A549 (cell line): Measurements from ENCODE around the gene DUSP7. TPM values are rescaled to one million over a fixed set of nuclear protein-coding genes. Genes with fewer than 3 reads are reported as not detected.

Experiments
- ATAC-seq, 2 experiments: fragments of 200-7000 bp in 1 of 2; fragments of >200 bp in 1 of 2; cut with Nextera tagmentation in 1 of 2; cut with Tn5 transposase in 1 of 2; 3 replicates each; pipeline versions ENCODE4 v1.8.0 to v1.9.1; 2018 to 2020; ENCODE audit warnings: mild to moderate bottlenecking in 1 of 2, moderate library complexity in 1 of 2
- CTCF ChIA-PET: fragments of 300-600 bp; sonication (Branson Sonifier 250); formaldehyde crosslinking; extraction: SDS; loops from one replicate; lab custom pipeline; 2021; ENCODE audit warnings: antibody characterized with exemption, inconsistent platforms; lab: Yijun Ruan, JAX
- POLR2A ChIA-PET: fragments of 350-600 bp; formaldehyde crosslinking; extraction: SDS; loops from one replicate; lab custom pipeline; 2021; ENCODE audit warnings: antibody characterized with exemption, inconsistent platforms; lab: Yijun Ruan, JAX
- DNase-seq, 2 experiments: peaks; one replicate each; pipeline versions ENCODE4 v3.0.0 to v3.0.0-alpha.2; 2011 to 2016; ENCODE audit warnings: low read depth in 1 of 2, low spot score in 1 of 2
- FAIRE-seq: peaks from 2 replicates; lab custom pipeline; 2011; peaks lifted over from hg19 to GRCh38; lab: Jason Lieb, UNC
- H3K27ac ChIP-seq, 2 experiments: fragments of >200 bp; sonication (Bioruptor Twin); formaldehyde crosslinking; 3 replicates each; pipeline ENCODE4 v1.5.1; 2016 to 2017
- H3K4me1 ChIP-seq: fragments of >200 bp; sonication (Bioruptor Twin); formaldehyde crosslinking; 3 replicates; pipeline ENCODE4 v1.6.1; 2016
- H3K4me2 ChIP-seq: fragments of >200 bp; sonication (Bioruptor Twin); formaldehyde crosslinking; 3 replicates; pipeline ENCODE4 v1.6.1; 2016
- H3K4me3 ChIP-seq: fragments of >200 bp; sonication (Bioruptor Twin); formaldehyde crosslinking; 3 replicates; pipeline ENCODE4 v1.5.1; 2016
- H3K9me3 ChIP-seq: fragments of >200 bp; sonication (Bioruptor Twin); formaldehyde crosslinking; 3 replicates; pipeline ENCODE4 v1.6.1; 2016
- ATOH8 ChIP-seq: fragments of 250-450 bp; sonication (Bioruptor Pico); IDR thresholded peaks from 2 replicates; pipeline ENCODE4 v1.5.0; 2020; ENCODE audit warnings: low read depth, mild to moderate bottlenecking, moderate library complexity
- BCL3 ChIP-seq: fragments of >200 bp; sonication (Bioruptor Twin); formaldehyde crosslinking; IDR thresholded peaks from 3 replicates; pipeline ENCODE4 v1.6.1; 2016
- BHLHE40 ChIP-seq: IDR thresholded peaks from 2 replicates; pipeline ENCODE4 v1.6.1; 2012; ENCODE audit warnings: low read depth, low read length, inconsistent platforms
- CBX2 ChIP-seq: fragments of 200-600 bp; sonication (generic); IDR thresholded peaks from 2 replicates; pipeline ENCODE4 v1.6.1; 2016; ENCODE audit warnings: low read depth, mild to moderate bottlenecking, borderline replicate concordance
- CBX8 ChIP-seq: fragments of 200-600 bp; sonication (generic); IDR thresholded peaks from 2 replicates; pipeline ENCODE4 v1.6.1; 2016
- CEBPB ChIP-seq, 2 experiments: fragments of >200 bp in 1 of 2; sonication (Bioruptor Twin) in 1 of 2; formaldehyde crosslinking in 1 of 2; IDR thresholded peaks; 2 replicates each; pipeline ENCODE4 v1.6.1; 2012 to 2016
- CHD2 ChIP-seq: fragments of 150-350 bp; IDR thresholded peaks from 2 replicates; pipeline ENCODE4 v1.6.1; 2014; ENCODE audit warnings: low read length; ENCODE audit not compliant: partially characterized antibody
- EHF ChIP-seq: fragments of 250-450 bp; sonication (Bioruptor Pico); IDR thresholded peaks from 2 replicates; pipeline ENCODE4 v1.5.0; 2020; ENCODE audit warnings: mild to moderate bottlenecking
- EHMT2 ChIP-seq: fragments of 200-600 bp; sonication (generic); IDR thresholded peaks from 2 replicates; pipeline ENCODE4 v1.6.1; 2016; ENCODE audit warnings: antibody characterized with exemption, low read depth, mild to moderate bottlenecking, moderate library complexity
- ELK1 ChIP-seq: fragments of 150-350 bp; IDR thresholded peaks from 2 replicates; pipeline ENCODE4 v1.6.1; 2014; ENCODE audit warnings: low read depth, mild to moderate bottlenecking, low read length
- EP300 ChIP-seq, 2 experiments: fragments of >200 bp; sonication (Bioruptor Twin); formaldehyde crosslinking; IDR thresholded peaks; 2 replicates in 1 of 2; 3 replicates in 1 of 2; pipeline ENCODE4 v1.6.1; 2016 to 2017
- FOSB ChIP-seq: fragments of 250-450 bp; sonication (Bioruptor Pico); IDR thresholded peaks from 2 replicates; pipeline ENCODE4 v1.5.0; 2020; ENCODE audit warnings: mild to moderate bottlenecking, moderate library complexity
- FOXS1 ChIP-seq: fragments of 250-450 bp; sonication (Bioruptor Pico); IDR thresholded peaks from 2 replicates; pipeline ENCODE4 v1.5.0; 2020; ENCODE audit warnings: mild to moderate bottlenecking, moderate library complexity
- GATA3 ChIP-seq: IDR thresholded peaks from 2 replicates; pipeline ENCODE4 v1.6.1; 2012; ENCODE audit warnings: borderline replicate concordance
- HEYL ChIP-seq: fragments of 250-450 bp; sonication (Bioruptor Pico); IDR thresholded peaks from 2 replicates; pipeline ENCODE4 v1.8.0; 2021; ENCODE audit warnings: mild to moderate bottlenecking, moderate library complexity
- JUN ChIP-seq, 2 experiments: fragments of >200 bp; sonication (Bioruptor Twin); formaldehyde crosslinking; IDR thresholded peaks; 2 replicates in 1 of 2; 3 replicates in 1 of 2; pipeline ENCODE4 v1.6.1; 2016 to 2017
- JUNB ChIP-seq: fragments of >200 bp; sonication (Bioruptor Twin); formaldehyde crosslinking; IDR thresholded peaks from 2 replicates; pipeline ENCODE4 v1.6.1; 2016
- MAFK ChIP-seq: fragments of 450-650 bp; IDR thresholded peaks from 2 replicates; pipeline ENCODE4 v1.6.1; 2014; ENCODE audit not compliant: partially characterized antibody
- MAZ ChIP-seq: fragments of 150-350 bp; IDR thresholded peaks from 2 replicates; pipeline ENCODE4 v1.6.1; 2014; ENCODE audit warnings: antibody characterized with exemption, low read depth, low read length, borderline replicate concordance
- NR3C1 ChIP-seq: fragments of >200 bp; sonication (Bioruptor Twin); formaldehyde crosslinking; IDR thresholded peaks from 3 replicates; pipeline ENCODE4 v1.6.1; 2017
- POLR2AphosphoS2 ChIP-seq: conservative IDR thresholded peaks from 2 replicates; pipeline ENCODE4 v1.6.1; 2012; ENCODE audit warnings: low read length, improper control_type of control experiment, inconsistent platforms
- RAD21 ChIP-seq, 2 experiments: fragments of >200 bp in 1 of 2; sonication (Bioruptor Twin) in 1 of 2; formaldehyde crosslinking in 1 of 2; IDR thresholded peaks in 1 of 2; conservative IDR thresholded peaks in 1 of 2; 2 replicates in 1 of 2; 3 replicates in 1 of 2; pipeline ENCODE4 v1.6.1; 2012 to 2018; ENCODE audit warnings: inconsistent platforms in 1 of 2
- RCOR1 ChIP-seq: fragments of 150-350 bp; IDR thresholded peaks from 2 replicates; pipeline ENCODE4 v1.6.1; 2014; ENCODE audit warnings: antibody characterized with exemption, low read length, low read depth
- RNF2 ChIP-seq: fragments of 200-600 bp; sonication (generic); IDR thresholded peaks from 2 replicates; pipeline ENCODE4 v1.6.1; 2016; ENCODE audit warnings: low read depth, mild to moderate bottlenecking, antibody characterized with exemption, moderate library complexity, borderline replicate concordance
- SMC3 ChIP-seq: fragments of >200 bp; sonication (Bioruptor Twin); formaldehyde crosslinking; IDR thresholded peaks from 3 replicates; pipeline ENCODE4 v1.6.1; 2018; ENCODE audit warnings: inconsistent platforms
- ZFP36 ChIP-seq: fragments of 450-650 bp; IDR thresholded peaks from 2 replicates; pipeline ENCODE4 v1.6.1; 2014; ENCODE audit warnings: borderline replicate concordance; ENCODE audit not compliant: partially characterized antibody
- ZSCAN20 ChIP-seq: fragments of 250-450 bp; sonication (Bioruptor Pico); IDR thresholded peaks from 2 replicates; pipeline ENCODE4 v1.8.0; 2022; ENCODE audit warnings: mild to moderate bottlenecking, moderate library complexity
- WGBS: methylation state at CpG from one replicate; pipeline ENCODE4 v1.1.6; 2017; ENCODE audit errors: missing lambda C conversion rate; 5-methylcytosine and 5-hydroxymethylcytosine counted together
- polyA plus RNA-seq, 4 experiments: library from polyadenylated mRNA; depleted of rRNA in 3 of 4; stranded (reverse); fragments of >200 nt; fragmentation: RNase III in 1 of 4; extraction: RNeasy Plus Mini Kit Qiagen cat#74134 plus additional on column Dnase treatment in 1 of 4; gene quantifications; 2 replicates in 3 of 4; 3 replicates in 1 of 4; pipeline ENCODE4 v1.2.3, GENCODE V29; 2011 to 2017

DUSP7 gene
- polyA plus RNA-seq, 2 of the 4 experiments (the other 2 are of a cell fraction): 4.4 to 4.8 TPM

GRCh38 chr3:52088445-52089367, 32.3 kb upstream of the DUSP7 start:
- DNase-seq: no peak
- H3K4me3 ChIP-seq: no peak overlapping the region
- no peak for ATAC-seq
- FAIRE-seq: no peak
- TF ChIP-seq CHD2 (no peak), CBX2 (no peak), JUNB (no peak), FOXS1 (CRISPR knock-in tag) (no peak), ZSCAN20 (CRISPR knock-in tag) (no peak), MAFK (no peak), HEYL (CRISPR knock-in tag) (no peak), BHLHE40 (no peak), CBX8 (no peak)
- TF ChIP-seq, all 56 proteins: peak for 0
- CTCF ChIA-PET: no interaction called here
- H3K4me2 ChIP-seq: no peak overlapping the region
- no peak overlapping the region for H3K27ac ChIP-seq
- no peaks in the 10 kb centered on the region for H3K4me1 ChIP-seq
- 87% methylated on average over 13 of the region's 17 CpGs for WGBS
- H3K9me3 ChIP-seq: no peaks in the 10 kb centered on the region
- POLR2A ChIA-PET: no interaction called here

- ATAC-seq: no peak
- WGBS: 94% methylated on average over 2 of the region's 3 CpGs
- H3K4me2 ChIP-seq: no peak overlapping the region
- CTCF ChIA-PET: interaction anchor here (0.8 to 2.1 kb wide), 2 partner anchors 34 to 79 kb away, joined by 3 to 6 read pairs; no protein-coding TSS in a partner anchor
- H3K4me3 ChIP-seq: no peak overlapping the region
- TF ChIP-seq BCL3 (no peak), ZFP36 (no peak), RNF2 (no peak), RCOR1 (no peak), NR3C1 (no peak), ELK1 (no peak), CHD2 (no peak), EHF (no peak), GATA3 (no peak), FOSB (CRISPR knock-in tag) (no peak), JUN (IDR thresholded peaks at IDR 0.05) (no peak), ATOH8 (no peak), RAD21 (conservative IDR thresholded peaks at IDR 0.05 in 1 of 2, IDR thresholded peaks at IDR 0.05 in 1 of 2) (no peak), EP300 (IDR thresholded peaks at IDR 0.05) (no peak), CEBPB (IDR thresholded peaks at IDR 0.05) (no peak), SMC3 (no peak), POLR2AphosphoS2 (no peak), CBX2 (no peak), MAZ (no peak), EHMT2 (no peak)
- TF ChIP-seq, all 56 proteins: peak for 0
- no peaks in the 10 kb centered on the region for H3K4me1 ChIP-seq
- no peaks in the 10 kb centered on the region for H3K9me3 ChIP-seq
- POLR2A ChIA-PET: no interaction called here
- FAIRE-seq: no peak
- no peak for DNase-seq
- no peak overlapping the region for H3K27ac ChIP-seq
Observed at GRCh38 chr3:52087731-52088130, 31.4 kb upstream of the DUSP7 start.
